Measurements from ENCODE around the gene ISG15.

DNA sequence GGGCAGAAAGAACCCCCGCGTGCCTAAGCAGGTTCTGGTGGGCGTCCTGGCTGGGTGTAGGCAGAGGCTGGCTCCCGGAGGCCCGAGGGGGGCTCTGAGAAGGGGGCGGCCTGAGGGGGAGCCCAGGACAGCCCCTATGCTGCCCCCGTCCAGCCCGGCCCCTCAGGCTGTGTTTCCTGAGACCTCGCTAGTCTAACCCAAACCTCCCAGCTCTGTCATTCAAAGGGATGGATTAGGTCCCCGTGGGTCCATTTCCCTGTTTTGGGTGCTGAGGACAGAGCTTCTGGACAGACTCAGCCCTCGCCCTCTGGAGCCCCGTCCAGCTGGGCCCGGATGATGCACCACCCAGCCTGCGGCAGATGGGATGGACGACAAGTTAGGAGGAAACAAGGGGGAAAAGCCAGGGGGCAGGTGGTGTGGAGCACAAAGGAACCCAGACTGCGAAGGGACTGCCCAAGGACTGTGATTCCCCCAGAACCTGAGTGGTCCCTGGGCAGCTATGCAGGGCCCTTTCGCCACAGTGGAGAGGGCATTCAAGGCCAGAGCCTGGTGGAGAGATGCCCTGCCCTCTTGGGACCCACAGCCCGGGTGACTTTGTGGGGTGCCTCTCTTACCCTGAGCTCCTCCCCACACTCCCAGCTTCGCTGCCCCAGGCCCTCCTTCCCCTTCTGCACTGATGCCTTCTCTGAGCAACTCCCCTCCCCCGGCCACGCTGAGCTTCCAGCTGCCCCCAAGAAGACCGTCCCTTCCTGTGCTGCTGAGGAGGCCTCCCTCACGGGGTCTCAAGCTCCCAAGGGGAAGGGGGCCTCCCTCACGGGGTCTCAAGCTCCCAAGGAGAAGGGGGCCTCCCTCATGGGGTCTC lies 16.2 kb upstream of the ISG15 start:
- TF ChIP-seq, protein P1, sequence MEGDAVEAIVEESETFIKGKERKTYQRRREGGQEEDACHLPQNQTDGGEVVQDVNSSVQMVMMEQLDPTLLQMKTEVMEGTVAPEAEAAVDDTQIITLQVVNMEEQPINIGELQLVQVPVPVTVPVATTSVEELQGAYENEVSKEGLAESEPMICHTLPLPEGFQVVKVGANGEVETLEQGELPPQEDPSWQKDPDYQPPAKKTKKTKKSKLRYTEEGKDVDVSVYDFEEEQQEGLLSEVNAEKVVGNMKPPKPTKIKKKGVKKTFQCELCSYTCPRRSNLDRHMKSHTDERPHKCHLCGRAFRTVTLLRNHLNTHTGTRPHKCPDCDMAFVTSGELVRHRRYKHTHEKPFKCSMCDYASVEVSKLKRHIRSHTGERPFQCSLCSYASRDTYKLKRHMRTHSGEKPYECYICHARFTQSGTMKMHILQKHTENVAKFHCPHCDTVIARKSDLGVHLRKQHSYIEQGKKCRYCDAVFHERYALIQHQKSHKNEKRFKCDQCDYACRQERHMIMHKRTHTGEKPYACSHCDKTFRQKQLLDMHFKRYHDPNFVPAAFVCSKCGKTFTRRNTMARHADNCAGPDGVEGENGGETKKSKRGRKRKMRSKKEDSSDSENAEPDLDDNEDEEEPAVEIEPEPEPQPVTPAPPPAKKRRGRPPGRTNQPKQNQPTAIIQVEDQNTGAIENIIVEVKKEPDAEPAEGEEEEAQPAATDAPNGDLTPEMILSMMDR (IDR thresholded peaks at IDR 0.05; ENCODE audit: insufficient read depth, low read length, poor library complexity, severe bottlenecking): no peak
- TF ChIP-seq EZH2phosphoT487 (conservative IDR thresholded peaks at IDR 0.05; ENCODE audit: low read length): no peak

All from SU-DHL-6 (cell line).